ENCODE measurements around the gene ANXA9.

The ANXA9 gene

DNA sequence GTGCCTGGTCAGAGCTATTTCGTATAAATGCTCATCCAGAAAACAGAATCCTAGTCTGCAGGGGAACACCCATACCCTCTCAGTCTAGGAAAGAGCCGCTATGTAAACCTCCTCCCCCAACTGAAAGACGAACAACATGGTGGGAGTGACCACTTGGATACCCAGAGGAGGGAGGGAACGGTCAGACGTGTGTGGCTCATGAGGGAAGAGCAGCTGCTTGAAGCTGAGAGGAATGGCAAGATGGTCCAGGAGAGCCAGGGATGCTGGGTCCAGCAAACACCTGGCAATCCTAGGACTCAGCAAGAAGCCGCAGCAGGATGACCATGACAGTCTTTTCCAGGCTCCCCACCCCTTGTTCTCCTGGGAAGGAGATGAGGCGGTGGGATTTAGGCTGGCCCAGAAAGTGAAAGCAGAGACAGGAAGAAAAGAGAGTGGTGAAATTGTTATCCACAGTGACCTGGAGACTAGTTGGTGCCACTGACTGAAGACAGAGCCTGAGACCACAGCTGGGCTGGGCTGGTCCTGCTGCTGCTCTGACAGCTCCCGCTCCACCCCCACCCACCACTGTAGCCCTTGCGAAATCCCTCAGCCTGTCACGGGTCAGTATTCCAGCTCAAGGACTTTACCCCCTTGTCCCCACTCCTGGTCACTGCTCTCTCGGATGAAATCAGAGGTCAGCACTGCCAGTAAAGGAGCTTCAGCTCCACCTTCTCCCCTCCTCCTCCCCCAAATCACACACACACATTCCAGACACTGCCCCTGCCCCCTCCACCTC is 11.1 kb upstream of the ANXA9 start (continued):
- TF ChIP-seq PRDM10 (tag by site-specific recombination; IDR thresholded peaks at IDR 0.05) (peak; percentile 86), ZFP69B (tag by site-specific recombination; IDR thresholded peaks at IDR 0.05) (no peak), ZBTB8A (tag by site-specific recombination; IDR thresholded peaks at IDR 0.05) (no peak), REST (tag by site-specific recombination; IDR thresholded peaks at IDR 0.05) (no peak), ZBTB7A (tag by site-specific recombination; IDR thresholded peaks at IDR 0.05; ENCODE audit: low read depth) (no peak), ZNF514 (tag by site-specific recombination; IDR thresholded peaks at IDR 0.05) (no peak), ZNF302 (tag by site-specific recombination; IDR thresholded peaks at IDR 0.05; ENCODE audit: low read depth) (no peak), ZNF350 (tag by site-specific recombination; IDR thresholded peaks at IDR 0.05) (no peak), PRDM1 (tag by site-specific recombination; IDR thresholded peaks at IDR 0.05) (peak; percentile 86), ZFP37 (tag by site-specific recombination; IDR thresholded peaks at IDR 0.05) (no peak), ZNF664 (tag by site-specific recombination; IDR thresholded peaks at IDR 0.05) (no peak), ZNF292 (tag by site-specific recombination; IDR thresholded peaks at IDR 0.05; ENCODE audit: borderline replicate concordance, low read depth) (no peak), ZNF488 (tag by site-specific recombination; IDR thresholded peaks at IDR 0.05) (no peak), YY1 (tag by site-specific recombination; IDR thresholded peaks at IDR 0.05) (no peak), ZNF311 (tag by site-specific recombination; IDR thresholded peaks at IDR 0.05; ENCODE audit: borderline replicate concordance) (no peak), ZNF23 (tag by site-specific recombination; IDR thresholded peaks at IDR 0.05; ENCODE audit: borderline replicate concordance) (no peak), ZNF776 (tag by site-specific recombination; IDR thresholded peaks at IDR 0.05; ENCODE audit: borderline replicate concordance) (no peak), ZNF692 (tag by site-specific recombination; IDR thresholded peaks at IDR 0.05) (no peak), ZNF211 (tag by site-specific recombination; IDR thresholded peaks at IDR 0.05; ENCODE audit: low read depth) (no peak)
- TF ChIP-seq, protein P1, sequence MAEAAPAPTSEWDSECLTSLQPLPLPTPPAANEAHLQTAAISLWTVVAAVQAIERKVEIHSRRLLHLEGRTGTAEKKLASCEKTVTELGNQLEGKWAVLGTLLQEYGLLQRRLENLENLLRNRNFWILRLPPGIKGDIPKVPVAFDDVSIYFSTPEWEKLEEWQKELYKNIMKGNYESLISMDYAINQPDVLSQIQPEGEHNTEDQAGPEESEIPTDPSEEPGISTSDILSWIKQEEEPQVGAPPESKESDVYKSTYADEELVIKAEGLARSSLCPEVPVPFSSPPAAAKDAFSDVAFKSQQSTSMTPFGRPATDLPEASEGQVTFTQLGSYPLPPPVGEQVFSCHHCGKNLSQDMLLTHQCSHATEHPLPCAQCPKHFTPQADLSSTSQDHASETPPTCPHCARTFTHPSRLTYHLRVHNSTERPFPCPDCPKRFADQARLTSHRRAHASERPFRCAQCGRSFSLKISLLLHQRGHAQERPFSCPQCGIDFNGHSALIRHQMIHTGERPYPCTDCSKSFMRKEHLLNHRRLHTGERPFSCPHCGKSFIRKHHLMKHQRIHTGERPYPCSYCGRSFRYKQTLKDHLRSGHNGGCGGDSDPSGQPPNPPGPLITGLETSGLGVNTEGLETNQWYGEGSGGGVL (tag by site-specific recombination; IDR thresholded peaks at IDR 0.05): peak; percentile 45
- TF ChIP-seq, protein P2, sequence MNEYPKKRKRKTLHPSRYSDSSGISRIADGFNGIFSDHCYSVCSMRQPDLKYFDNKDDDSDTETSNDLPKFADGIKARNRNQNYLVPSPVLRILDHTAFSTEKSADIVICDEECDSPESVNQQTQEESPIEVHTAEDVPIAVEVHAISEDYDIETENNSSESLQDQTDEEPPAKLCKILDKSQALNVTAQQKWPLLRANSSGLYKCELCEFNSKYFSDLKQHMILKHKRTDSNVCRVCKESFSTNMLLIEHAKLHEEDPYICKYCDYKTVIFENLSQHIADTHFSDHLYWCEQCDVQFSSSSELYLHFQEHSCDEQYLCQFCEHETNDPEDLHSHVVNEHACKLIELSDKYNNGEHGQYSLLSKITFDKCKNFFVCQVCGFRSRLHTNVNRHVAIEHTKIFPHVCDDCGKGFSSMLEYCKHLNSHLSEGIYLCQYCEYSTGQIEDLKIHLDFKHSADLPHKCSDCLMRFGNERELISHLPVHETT (tag by site-specific recombination; IDR thresholded peaks at IDR 0.05): no peak
- TF ChIP-seq, protein P3, sequence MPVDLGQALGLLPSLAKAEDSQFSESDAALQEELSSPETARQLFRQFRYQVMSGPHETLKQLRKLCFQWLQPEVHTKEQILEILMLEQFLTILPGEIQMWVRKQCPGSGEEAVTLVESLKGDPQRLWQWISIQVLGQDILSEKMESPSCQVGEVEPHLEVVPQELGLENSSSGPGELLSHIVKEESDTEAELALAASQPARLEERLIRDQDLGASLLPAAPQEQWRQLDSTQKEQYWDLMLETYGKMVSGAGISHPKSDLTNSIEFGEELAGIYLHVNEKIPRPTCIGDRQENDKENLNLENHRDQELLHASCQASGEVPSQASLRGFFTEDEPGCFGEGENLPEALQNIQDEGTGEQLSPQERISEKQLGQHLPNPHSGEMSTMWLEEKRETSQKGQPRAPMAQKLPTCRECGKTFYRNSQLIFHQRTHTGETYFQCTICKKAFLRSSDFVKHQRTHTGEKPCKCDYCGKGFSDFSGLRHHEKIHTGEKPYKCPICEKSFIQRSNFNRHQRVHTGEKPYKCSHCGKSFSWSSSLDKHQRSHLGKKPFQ (tag by site-specific recombination; IDR thresholded peaks at IDR 0.05): no peak
- TF ChIP-seq, protein P4, sequence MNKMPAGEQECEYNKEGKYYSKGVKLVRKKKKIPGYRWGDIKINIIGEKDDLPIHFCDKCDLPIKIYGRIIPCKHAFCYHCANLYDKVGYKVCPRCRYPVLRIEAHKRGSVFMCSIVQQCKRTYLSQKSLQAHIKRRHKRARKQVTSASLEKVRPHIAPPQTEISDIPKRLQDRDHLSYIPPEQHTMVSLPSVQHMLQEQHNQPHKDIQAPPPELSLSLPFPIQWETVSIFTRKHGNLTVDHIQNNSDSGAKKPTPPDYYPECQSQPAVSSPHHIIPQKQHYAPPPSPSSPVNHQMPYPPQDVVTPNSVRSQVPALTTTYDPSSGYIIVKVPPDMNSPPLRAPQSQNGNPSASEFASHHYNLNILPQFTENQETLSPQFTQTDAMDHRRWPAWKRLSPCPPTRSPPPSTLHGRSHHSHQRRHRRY (tag by site-specific recombination; IDR thresholded peaks at IDR 0.05): no peak
